ENCODE results near the gene PER1.

Gene PER1

DNA sequence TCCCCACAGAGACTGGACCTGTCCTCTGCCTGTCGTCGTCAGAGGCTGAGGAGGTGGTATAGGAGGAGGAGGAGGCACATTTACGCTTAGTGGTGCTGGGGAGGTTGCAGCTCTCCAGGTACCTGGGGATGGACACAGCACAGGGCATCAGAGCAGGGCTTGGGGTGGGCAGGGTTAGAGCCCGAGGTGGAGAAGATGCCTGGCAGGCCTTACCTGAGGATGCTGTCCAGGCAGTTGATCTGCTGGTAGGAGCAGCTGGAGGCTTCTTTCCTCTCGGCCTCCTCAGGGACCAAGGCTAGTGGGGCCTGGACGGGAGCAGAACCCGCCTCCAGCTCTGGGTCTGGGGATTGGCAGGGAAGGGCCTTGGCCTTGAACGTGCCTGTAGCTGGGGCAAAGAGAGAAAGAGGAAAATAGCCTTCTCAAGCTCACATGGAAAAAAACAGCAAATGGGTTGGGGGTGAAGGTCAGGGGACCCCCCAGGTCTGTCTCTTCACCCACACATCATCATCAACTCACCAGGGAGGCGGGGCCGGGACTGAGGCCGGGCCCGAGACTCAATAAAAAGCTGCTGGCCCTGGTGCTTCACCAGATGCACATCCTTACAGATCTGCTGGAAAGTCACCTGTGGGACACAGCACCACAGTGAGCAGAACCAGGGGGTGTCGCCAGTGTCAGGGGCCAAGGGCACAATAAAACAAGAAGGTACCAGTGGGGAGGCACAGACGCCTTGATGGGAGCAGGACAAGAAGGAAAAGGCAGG lies 5.6 kb downstream of the PER1 start:
- POLR2A ChIA-PET = interaction anchor here (0.7 to 1.7 kb wide), 2 partner anchors 10 to 45 kb away, joined by 3 to 4 read pairs; no protein-coding TSS in a partner anchor
- TF ChIP-seq HDGF (IDR thresholded peaks at IDR 0.05; ENCODE audit: borderline replicate concordance) (no peak), SUZ12 (IDR thresholded peaks at IDR 0.05) (no peak), FOXK2 (IDR thresholded peaks at IDR 0.05) (no peak), ZNF384 (IDR thresholded peaks at IDR 0.05) (no peak), FOXA1 (IDR thresholded peaks at IDR 0.05) (no peak), LEF1 (IDR thresholded peaks at IDR 0.05; ENCODE audit: borderline replicate concordance) (no peak), TARDBP (IDR thresholded peaks at IDR 0.05) (no peak), L3MBTL2 (conservative IDR thresholded peaks at IDR 0.05) (no peak), BHLHE40 (IDR thresholded peaks at IDR 0.05; ENCODE audit: borderline replicate concordance) (no peak), PKNOX1 (IDR thresholded peaks at IDR 0.05) (no peak), ELF4 (IDR thresholded peaks at IDR 0.05) (no peak), FOXM1 (IDR thresholded peaks at IDR 0.05; ENCODE audit: borderline replicate concordance) (no peak), NFRKB (IDR thresholded peaks at IDR 0.05) (no peak), CTBP1 (IDR thresholded peaks at IDR 0.05; ENCODE audit: borderline replicate concordance) (no peak), ARNT (IDR thresholded peaks at IDR 0.05) (no peak), SP1 (IDR thresholded peaks at IDR 0.05) (no peak)
- DNase-seq (ENCODE audit: extremely low spot score) = no peak
- CTCF ChIA-PET = no interaction called here

DNA sequence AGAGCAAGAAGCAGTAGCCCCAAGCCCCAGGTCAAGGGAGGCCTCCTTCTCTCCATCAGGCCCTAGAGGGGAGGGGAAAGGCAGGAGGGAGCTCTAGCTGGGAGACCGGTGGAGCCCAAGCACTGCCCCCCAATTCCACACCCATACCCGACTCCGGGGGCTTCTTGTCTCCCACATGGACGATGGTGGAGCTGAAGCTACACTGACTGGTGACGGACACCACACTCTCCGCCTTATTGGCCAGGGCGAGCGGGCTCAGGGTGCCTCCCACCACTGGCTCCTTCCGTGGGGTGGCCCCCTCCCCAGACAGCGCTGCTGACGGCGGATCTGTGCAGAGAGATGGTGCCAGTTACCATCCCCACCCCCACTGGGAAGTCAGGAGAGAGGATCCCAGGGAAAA lies 6.4 kb downstream of the PER1 start:
- no peak for DNase-seq (ENCODE audit: extremely low spot score)
- ChIA-PET POLR2A (interaction anchor here (1.7 kb wide), 1 partner anchor 46 kb away, joined by 3 read pairs; no protein-coding TSS in a partner anchor), CTCF (no interaction called here)
- TF ChIP-seq BHLHE40 (IDR thresholded peaks at IDR 0.05; ENCODE audit: borderline replicate concordance) = no peak
- TF ChIP-seq L3MBTL2 (conservative IDR thresholded peaks at IDR 0.05) = no peak
- no peak for TF ChIP-seq ELF4 (IDR thresholded peaks at IDR 0.05)
- no peak for TF ChIP-seq LEF1 (IDR thresholded peaks at IDR 0.05; ENCODE audit: borderline replicate concordance)
- TF ChIP-seq FOXM1 (IDR thresholded peaks at IDR 0.05; ENCODE audit: borderline replicate concordance) = no peak
- TF ChIP-seq CTBP1 (IDR thresholded peaks at IDR 0.05; ENCODE audit: borderline replicate concordance) = no peak
- no peak for TF ChIP-seq PKNOX1 (IDR thresholded peaks at IDR 0.05)
- TF ChIP-seq SP1 (IDR thresholded peaks at IDR 0.05) = no peak
- TF ChIP-seq TARDBP (IDR thresholded peaks at IDR 0.05) = no peak
- TF ChIP-seq FOXK2 (IDR thresholded peaks at IDR 0.05) = no peak
- TF ChIP-seq NFRKB (IDR thresholded peaks at IDR 0.05) = no peak
- TF ChIP-seq FOXA1 (IDR thresholded peaks at IDR 0.05) = no peak

DNA sequence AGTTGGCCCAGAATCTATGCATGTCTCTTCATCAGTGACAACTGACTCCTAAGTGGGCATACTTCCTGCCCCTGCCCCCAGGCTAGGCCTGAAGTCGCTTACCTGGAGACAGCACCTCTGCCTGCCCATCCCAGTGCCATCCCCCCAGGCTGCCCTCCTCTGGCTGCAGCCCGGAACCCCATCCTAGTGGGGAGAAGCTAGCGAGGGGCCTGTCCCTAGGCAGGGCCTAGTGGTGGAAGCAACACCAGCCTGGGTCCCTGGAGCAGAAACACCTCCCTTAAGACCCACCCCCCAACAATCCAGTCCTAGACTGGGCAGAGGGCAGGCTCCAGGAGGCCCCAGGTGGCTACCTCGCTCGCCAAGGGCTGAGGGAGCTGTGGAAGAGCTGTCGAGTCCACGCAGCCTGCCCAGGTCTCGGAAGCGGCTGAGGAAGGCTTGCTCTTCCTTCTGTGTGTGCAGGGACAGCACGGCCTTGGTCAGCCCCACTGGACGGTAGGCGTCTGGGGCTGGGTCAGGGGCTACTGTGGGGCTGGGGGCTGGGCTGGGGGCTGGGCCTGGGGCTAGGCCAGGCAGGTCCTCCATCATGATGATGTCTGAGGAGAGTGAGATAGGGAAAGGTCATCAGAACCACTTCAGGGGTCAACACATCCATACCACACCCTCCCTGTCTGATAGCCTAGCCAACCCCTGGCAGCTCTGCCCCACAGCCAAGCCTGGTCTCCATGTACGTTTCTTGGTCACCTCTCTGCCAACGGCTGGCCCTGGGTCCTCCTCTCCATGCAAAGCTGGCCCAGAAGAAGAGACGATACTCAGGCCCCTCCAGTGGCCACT lies 7.6 kb downstream of the PER1 start:
- ChIA-PET CTCF (no interaction called here), POLR2A (interaction anchor here (0.9 to 1.7 kb wide), 2 partner anchors 29 to 47 kb away, joined by 3 to 5 read pairs; no protein-coding TSS in a partner anchor)
- TF ChIP-seq FOXA1 (IDR thresholded peaks at IDR 0.05) (no peak), BHLHE40 (IDR thresholded peaks at IDR 0.05; ENCODE audit: borderline replicate concordance) (no peak), TARDBP (IDR thresholded peaks at IDR 0.05) (no peak), CTBP1 (IDR thresholded peaks at IDR 0.05; ENCODE audit: borderline replicate concordance) (no peak), SP1 (IDR thresholded peaks at IDR 0.05) (no peak), ZNF384 (IDR thresholded peaks at IDR 0.05) (no peak), PKNOX1 (IDR thresholded peaks at IDR 0.05) (no peak), ELF4 (IDR thresholded peaks at IDR 0.05) (no peak), FOXM1 (IDR thresholded peaks at IDR 0.05; ENCODE audit: borderline replicate concordance) (no peak), HDGF (IDR thresholded peaks at IDR 0.05; ENCODE audit: borderline replicate concordance) (no peak), L3MBTL2 (conservative IDR thresholded peaks at IDR 0.05) (no peak), ARNT (IDR thresholded peaks at IDR 0.05) (no peak), NFRKB (IDR thresholded peaks at IDR 0.05) (no peak), SUZ12 (IDR thresholded peaks at IDR 0.05) (no peak), FOXK2 (IDR thresholded peaks at IDR 0.05) (no peak), LEF1 (IDR thresholded peaks at IDR 0.05; ENCODE audit: borderline replicate concordance) (no peak)
- DNase-seq (ENCODE audit: extremely low spot score) = no peak

GRCh38 chr17:8143581-8144400 lies 8.4 kb downstream of the PER1 start:
- CTCF ChIA-PET = no interaction called here
- POLR2A ChIA-PET = no interaction called here
- TF ChIP-seq NFRKB (IDR thresholded peaks at IDR 0.05) = no peak
- no peak for TF ChIP-seq LEF1 (IDR thresholded peaks at IDR 0.05; ENCODE audit: borderline replicate concordance)
- no peak for TF ChIP-seq FOXA1 (IDR thresholded peaks at IDR 0.05)
- no peak for TF ChIP-seq PKNOX1 (IDR thresholded peaks at IDR 0.05)
- no peak for TF ChIP-seq ZNF384 (IDR thresholded peaks at IDR 0.05)
- no peak for TF ChIP-seq TARDBP (IDR thresholded peaks at IDR 0.05)
- TF ChIP-seq FOXK2 (IDR thresholded peaks at IDR 0.05) = no peak
- TF ChIP-seq L3MBTL2 (conservative IDR thresholded peaks at IDR 0.05) = no peak
- no peak for TF ChIP-seq ELF4 (IDR thresholded peaks at IDR 0.05)
- TF ChIP-seq FOXM1 (IDR thresholded peaks at IDR 0.05; ENCODE audit: borderline replicate concordance) = no peak
- no peak for TF ChIP-seq HDGF (IDR thresholded peaks at IDR 0.05; ENCODE audit: borderline replicate concordance)
- TF ChIP-seq SUZ12 (IDR thresholded peaks at IDR 0.05) = no peak
- no peak for TF ChIP-seq BHLHE40 (IDR thresholded peaks at IDR 0.05; ENCODE audit: borderline replicate concordance)
- no peak for TF ChIP-seq CTBP1 (IDR thresholded peaks at IDR 0.05; ENCODE audit: borderline replicate concordance)
- TF ChIP-seq SP1 (IDR thresholded peaks at IDR 0.05) = no peak
- no peak for TF ChIP-seq ARNT (IDR thresholded peaks at IDR 0.05)
- DNase-seq (ENCODE audit: extremely low spot score) = no peak
